Peyer's patch (tissue), 4 donors: ENCODE measurements around the gene ZAR1. TPM values are rescaled to one million over a fixed set of nuclear protein-coding genes. Genes with fewer than 3 reads are reported as not detected.

ENCODE experiments used
- DNase-seq, 3 donors: peaks; one replicate each; pipeline ENCODE4 v3.0.0-alpha.2; 2017 to 2019
- H3K27ac ChIP-seq, 4 donors: fragments of 200-600 bp; sonication (generic); one replicate each; pipeline ENCODE4 v1.5.1; 2016 to 2019
- H3K27me3 ChIP-seq, 2 donors: fragments of 200-600 bp; sonication (generic); one replicate each; pipeline ENCODE4 v1.5.1; 2019
- H3K36me3 ChIP-seq, 3 donors: fragments of 200-600 bp; sonication (generic); one replicate each; pipeline ENCODE4 v1.5.1; 2016 to 2019
- H3K4me1 ChIP-seq, 4 donors: fragments of 200-600 bp; sonication (generic); one replicate each; pipeline ENCODE4 v1.5.1; 2016 to 2019
- H3K4me3 ChIP-seq, 4 donors: fragments of 200-600 bp; sonication (generic); 1 replicate in 3 of 4; 2 replicates in 1 of 4; pipeline ENCODE4 v1.5.1; 2016 to 2019; ENCODE audit warnings: mild to moderate bottlenecking in 1 of 4
- H3K9me3 ChIP-seq, 4 donors: fragments of 200-600 bp; sonication (generic); one replicate each; pipeline ENCODE4 v1.5.1; 2016 to 2019; ENCODE audit warnings: mild to moderate bottlenecking in 1 of 4
- CTCF ChIP-seq, 6 experiments: fragments of 450-650 bp in 4 of 6; fragments of 200-600 bp in 2 of 6; sonication (generic) in 1 of 6; IDR thresholded peaks; one replicate each; pipeline ENCODE4 v1.5.1; 2017 to 2019; ENCODE audit warnings: antibody characterized with exemption in 6 of 6, mild to moderate bottlenecking in 3 of 6, moderate library complexity in 1 of 6
- POLR2A ChIP-seq, 2 donors: fragments of 450-650 bp; IDR thresholded peaks; one replicate each; pipeline ENCODE4 v1.5.1; 2017; ENCODE audit warnings: antibody characterized with exemption in 2 of 2, mild to moderate bottlenecking in 2 of 2, moderate library complexity in 2 of 2
- total RNA-seq, 4 donors: library from RNA; depleted of rRNA; stranded (reverse); fragments of >200 nt; gene quantifications; one replicate each; pipeline ENCODE4 v1.1.0, GENCODE V29; 2016

The ZAR1 gene
- total RNA-seq, 4 donors from 2014 or later, result not detected

GRCh38 chr4:48493452-48494100 lies 3.5 kb downstream of the ZAR1 start:
- DNase-seq, result no peak

GRCh38 chr4:48495941-48496340 lies 5.9 kb downstream of the ZAR1 start:
- Histone ChIP-seq H3K27ac (no peak overlapping the region), H3K27me3 (peaks cover 0 to 5% of the 10 kb centered on the region in 2 donors), H3K4me3 (no peak overlapping the region), H3K9me3 (no peaks in the 10 kb centered on the region), H3K36me3 (peaks cover 0 to 34% (median 0%) of the 10 kb centered on the region in 3 donors), H3K4me1 (peaks cover 0 to 2% (median 0%) of the 10 kb centered on the region in 4 donors)
- no peak for DNase-seq
- no peak for TF ChIP-seq CTCF (IDR thresholded peaks at IDR 0.05)

More at GRCh38 chr4:48493452-48494100, 3.5 kb downstream of the ZAR1 start:
- H3K4me1 ChIP-seq, result peaks cover 0 to 15% (median 9%) of the 10 kb centered on the region in 4 donors
- peaks cover 0 to 20% of the 10 kb centered on the region in 2 donors for H3K27me3 ChIP-seq
- TF ChIP-seq CTCF (IDR thresholded peaks at IDR 0.05) (no peak), POLR2A (IDR thresholded peaks at IDR 0.05) (no peak)
- peaks cover 0 to 12% (median 0%) of the 10 kb centered on the region in 3 donors for H3K36me3 ChIP-seq
- H3K9me3 ChIP-seq, result no peaks in the 10 kb centered on the region
- H3K27ac ChIP-seq, result no peak overlapping the region
- no peak overlapping the region for H3K4me3 ChIP-seq

GRCh38 chr4:48498895-48499294 lies 8.8 kb downstream of the ZAR1 start:
- Histone ChIP-seq H3K27me3 (no peaks in the 10 kb centered on the region), H3K27ac (no peak overlapping the region), H3K4me1 (no peaks in the 10 kb centered on the region), H3K36me3 (peaks cover 0 to 52% (median 0%) of the 10 kb centered on the region in 3 donors), H3K4me3 (no peak overlapping the region), H3K9me3 (no peaks in the 10 kb centered on the region)
- TF ChIP-seq CTCF (IDR thresholded peaks at IDR 0.05) (no peak), POLR2A (IDR thresholded peaks at IDR 0.05) (no peak)
- no peak for DNase-seq

GRCh38 chr4:48499551-48500066 lies 9.6 kb downstream of the ZAR1 start:
- TF ChIP-seq POLR2A (IDR thresholded peaks at IDR 0.05) (no peak), CTCF (IDR thresholded peaks at IDR 0.05) (no peak)
- Histone ChIP-seq H3K4me1 (no peaks in the 10 kb centered on the region), H3K27ac (no peak overlapping the region), H3K27me3 (no peaks in the 10 kb centered on the region), H3K9me3 (no peaks in the 10 kb centered on the region), H3K36me3 (peaks cover 0 to 56% (median 0%) of the 10 kb centered on the region in 3 donors), H3K4me3 (no peak overlapping the region)
- DNase-seq, result no peak

- no peak overlapping the region for H3K4me3 ChIP-seq
- TF ChIP-seq POLR2A (IDR thresholded peaks at IDR 0.05) (no peak), CTCF (IDR thresholded peaks at IDR 0.05) (no peak)
- DNase-seq, result no peak
These were observed 13.4 kb downstream of the ZAR1 start for GRCh38 chr4:48503233-48504025.

More at GRCh38 chr4:48503233-48504025, 13.4 kb downstream of the ZAR1 start:
- H3K27me3 ChIP-seq, result no peaks in the 10 kb centered on the region
- no peaks in the 10 kb centered on the region for H3K9me3 ChIP-seq
- no peak overlapping the region for H3K27ac ChIP-seq
- H3K36me3 ChIP-seq, result peaks cover 0 to 74% (median 0%) of the 10 kb centered on the region in 3 donors
- H3K4me1 ChIP-seq, result no peaks in the 10 kb centered on the region
